ENCODE results near the gene RASGRF2.

The RASGRF2 gene

DNA sequence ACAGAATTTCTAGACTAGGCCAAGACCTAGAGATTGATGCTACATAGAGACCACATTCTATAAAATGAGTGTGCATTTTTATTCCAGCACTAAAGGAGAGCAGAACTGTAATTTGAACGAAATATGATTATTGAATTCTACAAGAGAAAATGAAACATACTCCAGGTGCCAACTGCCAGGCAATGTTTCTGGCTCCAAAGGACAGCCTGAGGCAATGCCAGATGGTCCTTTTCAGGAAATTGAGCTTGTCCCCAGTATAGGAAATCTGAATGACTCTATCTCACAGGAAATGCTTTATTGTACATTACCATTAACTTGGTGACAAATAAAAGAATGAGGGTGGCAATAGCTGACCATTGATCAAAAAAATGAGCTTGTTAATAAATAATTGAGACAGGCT, 28.8 kb upstream of the RASGRF2 start:
- no peak for DNase-seq (ENCODE audit: low read depth in 1 of 2, low spot score in 1 of 2)
- H3K27ac ChIP-seq (replicated peaks): no peak overlapping the region
- no peak overlapping the region for H3K4me3 ChIP-seq (replicated peaks; ENCODE audit: insufficient read depth, low read length)
- H3K27me3 ChIP-seq (ENCODE audit: insufficient read depth, poor library complexity, severe bottlenecking): no peaks in the 10 kb centered on the region
- TF ChIP-seq, protein P1, sequence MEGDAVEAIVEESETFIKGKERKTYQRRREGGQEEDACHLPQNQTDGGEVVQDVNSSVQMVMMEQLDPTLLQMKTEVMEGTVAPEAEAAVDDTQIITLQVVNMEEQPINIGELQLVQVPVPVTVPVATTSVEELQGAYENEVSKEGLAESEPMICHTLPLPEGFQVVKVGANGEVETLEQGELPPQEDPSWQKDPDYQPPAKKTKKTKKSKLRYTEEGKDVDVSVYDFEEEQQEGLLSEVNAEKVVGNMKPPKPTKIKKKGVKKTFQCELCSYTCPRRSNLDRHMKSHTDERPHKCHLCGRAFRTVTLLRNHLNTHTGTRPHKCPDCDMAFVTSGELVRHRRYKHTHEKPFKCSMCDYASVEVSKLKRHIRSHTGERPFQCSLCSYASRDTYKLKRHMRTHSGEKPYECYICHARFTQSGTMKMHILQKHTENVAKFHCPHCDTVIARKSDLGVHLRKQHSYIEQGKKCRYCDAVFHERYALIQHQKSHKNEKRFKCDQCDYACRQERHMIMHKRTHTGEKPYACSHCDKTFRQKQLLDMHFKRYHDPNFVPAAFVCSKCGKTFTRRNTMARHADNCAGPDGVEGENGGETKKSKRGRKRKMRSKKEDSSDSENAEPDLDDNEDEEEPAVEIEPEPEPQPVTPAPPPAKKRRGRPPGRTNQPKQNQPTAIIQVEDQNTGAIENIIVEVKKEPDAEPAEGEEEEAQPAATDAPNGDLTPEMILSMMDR (IDR thresholded peaks at IDR 0.05; ENCODE audit: insufficient read depth, low read length): no peak

DNA sequence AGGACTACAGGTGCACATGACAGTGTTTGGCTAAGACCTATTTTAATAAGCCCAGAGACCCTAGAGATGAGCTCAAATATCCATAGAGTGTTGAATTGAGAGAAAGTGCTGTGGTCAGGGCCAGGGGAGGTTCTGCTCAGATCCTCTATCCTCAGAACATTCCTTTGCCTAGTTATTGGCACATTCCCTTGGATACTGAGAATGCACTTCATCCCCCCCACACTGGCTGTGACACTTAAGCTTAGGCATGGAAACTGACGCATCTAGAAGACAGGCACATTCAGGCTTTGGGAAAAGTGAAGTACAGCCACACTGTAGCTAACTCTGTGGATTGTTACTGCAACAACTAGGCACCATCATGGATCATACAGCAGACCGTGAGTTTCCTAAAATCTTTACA, 27.1 kb upstream of the RASGRF2 start:
- Histone ChIP-seq H3K27ac (replicated peaks) (no peak overlapping the region), H3K27me3 (ENCODE audit: insufficient read depth, poor library complexity, severe bottlenecking) (no peaks in the 10 kb centered on the region), H3K4me3 (replicated peaks; ENCODE audit: insufficient read depth, low read length) (no peak overlapping the region)
- no peak for DNase-seq (ENCODE audit: low read depth in 1 of 2, low spot score in 1 of 2)
- TF ChIP-seq GABPA (IDR thresholded peaks at IDR 0.05; ENCODE audit: low read depth) (no peak), POLR2AphosphoS5 (IDR thresholded peaks at IDR 0.05; ENCODE audit: low read depth) (no peak), SPI1 (IDR thresholded peaks at IDR 0.05; ENCODE audit: borderline replicate concordance, low read depth) (no peak)
- TF ChIP-seq, protein P2, sequence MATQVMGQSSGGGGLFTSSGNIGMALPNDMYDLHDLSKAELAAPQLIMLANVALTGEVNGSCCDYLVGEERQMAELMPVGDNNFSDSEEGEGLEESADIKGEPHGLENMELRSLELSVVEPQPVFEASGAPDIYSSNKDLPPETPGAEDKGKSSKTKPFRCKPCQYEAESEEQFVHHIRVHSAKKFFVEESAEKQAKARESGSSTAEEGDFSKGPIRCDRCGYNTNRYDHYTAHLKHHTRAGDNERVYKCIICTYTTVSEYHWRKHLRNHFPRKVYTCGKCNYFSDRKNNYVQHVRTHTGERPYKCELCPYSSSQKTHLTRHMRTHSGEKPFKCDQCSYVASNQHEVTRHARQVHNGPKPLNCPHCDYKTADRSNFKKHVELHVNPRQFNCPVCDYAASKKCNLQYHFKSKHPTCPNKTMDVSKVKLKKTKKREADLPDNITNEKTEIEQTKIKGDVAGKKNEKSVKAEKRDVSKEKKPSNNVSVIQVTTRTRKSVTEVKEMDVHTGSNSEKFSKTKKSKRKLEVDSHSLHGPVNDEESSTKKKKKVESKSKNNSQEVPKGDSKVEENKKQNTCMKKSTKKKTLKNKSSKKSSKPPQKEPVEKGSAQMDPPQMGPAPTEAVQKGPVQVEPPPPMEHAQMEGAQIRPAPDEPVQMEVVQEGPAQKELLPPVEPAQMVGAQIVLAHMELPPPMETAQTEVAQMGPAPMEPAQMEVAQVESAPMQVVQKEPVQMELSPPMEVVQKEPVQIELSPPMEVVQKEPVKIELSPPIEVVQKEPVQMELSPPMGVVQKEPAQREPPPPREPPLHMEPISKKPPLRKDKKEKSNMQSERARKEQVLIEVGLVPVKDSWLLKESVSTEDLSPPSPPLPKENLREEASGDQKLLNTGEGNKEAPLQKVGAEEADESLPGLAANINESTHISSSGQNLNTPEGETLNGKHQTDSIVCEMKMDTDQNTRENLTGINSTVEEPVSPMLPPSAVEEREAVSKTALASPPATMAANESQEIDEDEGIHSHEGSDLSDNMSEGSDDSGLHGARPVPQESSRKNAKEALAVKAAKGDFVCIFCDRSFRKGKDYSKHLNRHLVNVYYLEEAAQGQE (IDR thresholded peaks at IDR 0.05; ENCODE audit: insufficient replicate concordance, low read depth): no peak
- TF ChIP-seq, protein P1 (IDR thresholded peaks at IDR 0.05; ENCODE audit: insufficient read depth, low read length): no peak

DNA sequence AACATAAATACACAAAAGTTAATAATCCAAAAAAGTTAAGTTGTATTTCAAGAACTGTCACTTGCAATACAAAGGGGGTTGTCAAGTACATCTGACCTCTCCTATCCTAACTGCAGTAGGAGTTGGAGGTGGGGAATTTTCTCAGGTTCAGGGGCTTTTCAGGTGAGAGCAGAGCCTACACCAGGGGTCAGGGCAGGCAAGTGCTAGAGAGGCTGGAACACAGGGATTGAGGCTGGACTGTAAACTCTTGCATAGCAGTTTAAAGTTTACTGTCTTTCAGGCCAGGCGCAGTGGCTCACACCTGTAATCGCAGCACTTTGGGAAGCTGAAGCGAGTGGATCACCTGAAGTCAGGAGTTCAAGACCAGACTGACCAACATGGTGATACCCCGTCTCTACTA, 25.4 kb upstream of the RASGRF2 start:
- Histone ChIP-seq H3K27ac (replicated peaks) (no peak overlapping the region), H3K27me3 (ENCODE audit: insufficient read depth, poor library complexity, severe bottlenecking) (no peaks in the 10 kb centered on the region), H3K4me3 (replicated peaks; ENCODE audit: insufficient read depth, low read length) (no peak overlapping the region)
- TF ChIP-seq POLR2AphosphoS5 (IDR thresholded peaks at IDR 0.05; ENCODE audit: low read depth): no peak
- no peak for TF ChIP-seq SPI1 (IDR thresholded peaks at IDR 0.05; ENCODE audit: borderline replicate concordance, low read depth)
- TF ChIP-seq, protein P1 (IDR thresholded peaks at IDR 0.05; ENCODE audit: insufficient read depth, low read length): no peak
- TF ChIP-seq GABPA (IDR thresholded peaks at IDR 0.05; ENCODE audit: low read depth): no peak
- TF ChIP-seq, protein P2 (IDR thresholded peaks at IDR 0.05; ENCODE audit: insufficient replicate concordance, low read depth): no peak
- no peak for DNase-seq (ENCODE audit: low read depth in 1 of 2, low spot score in 1 of 2)

DNA sequence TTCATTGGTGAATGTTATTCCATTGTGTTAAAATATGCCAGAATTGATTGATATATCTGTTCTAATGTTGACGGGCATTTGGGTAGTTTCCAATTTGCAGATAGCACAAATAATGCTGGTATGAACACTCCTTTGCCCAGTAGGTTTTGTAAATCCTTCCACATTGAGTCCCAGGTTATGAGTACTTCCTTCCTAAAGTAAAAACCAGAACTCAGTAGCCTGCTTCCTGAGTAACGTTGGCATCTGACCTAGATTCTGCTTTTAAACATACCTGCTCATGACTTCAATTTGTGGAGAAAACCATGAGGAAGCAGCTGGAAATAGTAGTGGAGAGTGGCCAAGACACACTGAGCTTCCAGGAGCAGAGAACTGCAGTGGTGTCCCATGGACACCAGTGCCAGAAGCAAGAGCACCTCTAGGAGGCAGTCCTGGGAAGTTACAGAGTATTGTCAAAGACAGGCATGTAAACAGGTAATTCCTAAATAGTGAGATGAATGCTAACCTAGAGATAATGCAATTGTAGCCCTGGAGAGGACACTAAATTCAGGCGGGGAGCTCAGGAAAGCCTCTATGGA, 24.3 kb upstream of the RASGRF2 start:
- H3K27me3 ChIP-seq (ENCODE audit: insufficient read depth, poor library complexity, severe bottlenecking): no peaks in the 10 kb centered on the region
- DNase-seq (ENCODE audit: low read depth in 1 of 2, low spot score in 1 of 2): no peak
- no peak overlapping the region for H3K27ac ChIP-seq (replicated peaks)
- no peak overlapping the region for H3K4me3 ChIP-seq (replicated peaks; ENCODE audit: insufficient read depth, low read length)
- TF ChIP-seq SPI1 (IDR thresholded peaks at IDR 0.05; ENCODE audit: borderline replicate concordance, low read depth): no peak
- no peak for TF ChIP-seq POLR2AphosphoS5 (IDR thresholded peaks at IDR 0.05; ENCODE audit: low read depth)
- TF ChIP-seq, protein P1 (IDR thresholded peaks at IDR 0.05; ENCODE audit: insufficient read depth, low read length): no peak
- TF ChIP-seq, protein P2 (IDR thresholded peaks at IDR 0.05; ENCODE audit: insufficient replicate concordance, low read depth): no peak
- no peak for TF ChIP-seq GABPA (IDR thresholded peaks at IDR 0.05; ENCODE audit: low read depth)
